Thoracic aorta (tissue), 2 donors: ENCODE results near the gene AR. TPM values are rescaled to one million over a fixed set of nuclear protein-coding genes. Genes with fewer than 3 reads are reported as not detected.

Experiments
- ATAC-seq: fragments of 150-250 bp; one replicate; pipeline ENCODE4 v1.8.0; 2017; ENCODE audit warnings: low read depth; ENCODE audit not compliant: insufficient number of reproducible peaks, low FRiP score
- DNase-seq: peaks from one replicate; pipeline ENCODE4 v3.0.0-alpha.2; 2020; ENCODE audit warnings: low spot score
- H3K27ac ChIP-seq, 2 donors: fragments of 200-600 bp; sonication (generic); 1 replicate in 1 of 2; 2 replicates in 1 of 2; pipeline ENCODE4 v1.5.1; 2016; ENCODE audit warnings: mild to moderate bottlenecking in 2 of 2, moderate library complexity in 2 of 2
- H3K27me3 ChIP-seq: fragments of 200-600 bp; sonication (generic); replicated peaks from 2 replicates; pipeline ENCODE4 v1.6.0; 2016; ENCODE audit warnings: mild to moderate bottlenecking; ENCODE audit not compliant: insufficient read depth
- H3K36me3 ChIP-seq: fragments of 200-600 bp; sonication (generic); one replicate; pipeline ENCODE4 v1.5.1; 2016
- H3K4me1 ChIP-seq, 2 donors: fragments of 200-600 bp; sonication (generic); 1 replicate in 1 of 2; 2 replicates in 1 of 2; pipeline versions ENCODE4 v1.5.1 to v1.6.0; 2016; ENCODE audit warnings: low read depth in 2 of 2, mild to moderate bottlenecking in 1 of 2; ENCODE audit not compliant: control insufficient read depth in 1 of 2
- H3K4me3 ChIP-seq: fragments of 200-600 bp; sonication (generic); 2 replicates; pipeline ENCODE4 v1.5.1; 2016; ENCODE audit warnings: mild to moderate bottlenecking
- H3K9me3 ChIP-seq: fragments of 200-600 bp; sonication (generic); 2 replicates; pipeline ENCODE4 v1.5.1; 2016
- CTCF ChIP-seq: fragments of 200-600 bp; sonication (generic); IDR thresholded peaks from one replicate; pipeline ENCODE4 v1.5.1; 2019; ENCODE audit warnings: antibody characterized with exemption
- total RNA-seq, 2 donors: library from RNA; depleted of rRNA; stranded (reverse); fragments of >200 nt; gene quantifications; one replicate each; pipeline versions ENCODE4 v1.1.0 to v1.2.3, GENCODE V29; 2016

Gene AR
- total RNA-seq, 2 donors from 2014 or later, result 18.3 to 22.0 TPM

- no peaks in the 10 kb centered on the region for H3K9me3 ChIP-seq
- peaks cover 0 to 14% of the 10 kb centered on the region in 2 donors for H3K4me1 ChIP-seq
- H3K36me3 ChIP-seq, result no peaks in the 10 kb centered on the region
- no peak overlapping the region for H3K27ac ChIP-seq
- peak overlapping the region; percentile 7 for H3K4me3 ChIP-seq
- H3K27me3 ChIP-seq, result no peaks in the 10 kb centered on the region
- TF ChIP-seq CTCF, result no peak
- ATAC-seq (no peak), DNase-seq (no peak)
Observed at GRCh38 chrX:67523002-67523681, 20.7 kb upstream of the AR start.

- Histone ChIP-seq H3K36me3 (no peaks in the 10 kb centered on the region), H3K9me3 (no peaks in the 10 kb centered on the region), H3K4me3 (no peak overlapping the region), H3K4me1 (peaks cover 0 to 14% of the 10 kb centered on the region in 2 donors), H3K27ac (no peak overlapping the region), H3K27me3 (no peaks in the 10 kb centered on the region)
- no peak for DNase-seq
- ATAC-seq, result no peak
- no peak for TF ChIP-seq CTCF
Observed at GRCh38 chrX:67523932-67524331, 19.9 kb upstream of the AR start.

GRCh38 chrX:67524428-67524827 is 19.4 kb upstream of the AR start:
- Histone ChIP-seq H3K27ac (no peak overlapping the region), H3K9me3 (no peaks in the 10 kb centered on the region), H3K27me3 (no peaks in the 10 kb centered on the region), H3K36me3 (no peaks in the 10 kb centered on the region), H3K4me1 (peaks cover 0 to 14% of the 10 kb centered on the region in 2 donors), H3K4me3 (no peak overlapping the region)
- ATAC-seq (no peak), DNase-seq (no peak)
- TF ChIP-seq CTCF, result no peak

- ATAC-seq (no peak), DNase-seq (no peak)
- Histone ChIP-seq H3K9me3 (no peaks in the 10 kb centered on the region), H3K4me1 (peaks cover 0 to 14% of the 10 kb centered on the region in 2 donors), H3K4me3 (no peak overlapping the region), H3K27me3 (no peaks in the 10 kb centered on the region), H3K36me3 (no peaks in the 10 kb centered on the region), H3K27ac (no peak overlapping the region)
- no peak for TF ChIP-seq CTCF
Observed at GRCh38 chrX:67524950-67525691, 18.7 kb upstream of the AR start.

- no peak for TF ChIP-seq CTCF
- Histone ChIP-seq H3K36me3 (no peaks in the 10 kb centered on the region), H3K9me3 (no peaks in the 10 kb centered on the region), H3K27me3 (no peaks in the 10 kb centered on the region), H3K4me1 (no peaks in the 10 kb centered on the region), H3K4me3 (no peak overlapping the region), H3K27ac (no peak overlapping the region)
- ATAC-seq, result no peak
- no peak for DNase-seq
Observed at GRCh38 chrX:67536564-67536963, 7.3 kb upstream of the AR start.
